Measurements from ENCODE around the gene ADNP2.

GRCh38 chr18:80115035-80115434, 6.0 kb downstream of the ADNP2 start:
- TF ChIP-seq POLR2AphosphoS5 (IDR thresholded peaks at IDR 0.05) (no peak), POLR2A (IDR thresholded peaks at IDR 0.05) (no peak)
